Fibroblast of the conjunctiva (primary cell): Measurements from ENCODE around the gene APLP2.
A peak's percentile ranks its signal among the peaks of the same experiment; 100 is the strongest.
"Not testable (repeated sequence)": the region's sequence is repeated elsewhere in the genome, so short reads cannot be mapped to it uniquely, and the experiment has no call there.

ENCODE experiments used
- DNase-seq: peaks from one replicate; pipeline ENCODE4 v3.0.0-alpha.2; 2010; ENCODE audit warnings: low read depth

Gene APLP2

GRCh38 chr11:130091169-130091568, 21.5 kb downstream of the APLP2 start:
- not testable (repeated sequence) for DNase-seq

- no peak for DNase-seq
These were observed 23.0 kb downstream of the APLP2 start for GRCh38 chr11:130092661-130093060.

- no peak for DNase-seq
These were observed 24.9 kb downstream of the APLP2 start for GRCh38 chr11:130094614-130095013.

GRCh38 chr11:130095326-130095725, 25.6 kb downstream of the APLP2 start:
- no peak for DNase-seq

GRCh38 chr11:130096042-130096441, 26.3 kb downstream of the APLP2 start:
- no peak for DNase-seq

- DNase-seq = no peak
These were observed 27.1 kb downstream of the APLP2 start for GRCh38 chr11:130096823-130097222.

GRCh38 chr11:130097285-130097684, 27.6 kb downstream of the APLP2 start:
- no peak for DNase-seq

- no peak for DNase-seq
These were observed 29.7 kb downstream of the APLP2 start for GRCh38 chr11:130099356-130099755.

- no peak for DNase-seq
These were observed 30.8 kb downstream of the APLP2 start for GRCh38 chr11:130100381-130101095.

GRCh38 chr11:130101661-130102060, 32.0 kb downstream of the APLP2 start:
- DNase-seq = peak; percentile 8

- peak; percentile 8 for DNase-seq
These were observed 32.9 kb downstream of the APLP2 start for GRCh38 chr11:130102301-130103249.

- DNase-seq = peak; percentile 91
These were observed 33.7 kb downstream of the APLP2 start for GRCh38 chr11:130103296-130103814.

- no peak for DNase-seq
These were observed 36.7 kb downstream of the APLP2 start for GRCh38 chr11:130106381-130106780.

- not testable (repeated sequence) for DNase-seq
These were observed 39.0 kb downstream of the APLP2 start for GRCh38 chr11:130108671-130109070.

- DNase-seq = no peak
These were observed 39.7 kb downstream of the APLP2 start for GRCh38 chr11:130109386-130109785.

- DNase-seq = no peak
These were observed 40.8 kb downstream of the APLP2 start for GRCh38 chr11:130110339-130111108.

- no peak for DNase-seq
These were observed 42.6 kb downstream of the APLP2 start for GRCh38 chr11:130112071-130112830.

GRCh38 chr11:130114281-130114680, 44.6 kb downstream of the APLP2 start:
- no peak for DNase-seq

GRCh38 chr11:130114726-130115125, 45.0 kb downstream of the APLP2 start:
- no peak for DNase-seq

GRCh38 chr11:130115218-130115617, 45.5 kb downstream of the APLP2 start:
- peak; percentile 14 for DNase-seq

GRCh38 chr11:130118165-130118564, 48.5 kb downstream of the APLP2 start:
- DNase-seq = no peak
